ENCODE results near the gene PLPPR1.
"Not testable (repeated sequence)": the region's sequence is repeated elsewhere in the genome, so short reads cannot be mapped to it uniquely, and the experiment has no call there.

Gene PLPPR1

DNA sequence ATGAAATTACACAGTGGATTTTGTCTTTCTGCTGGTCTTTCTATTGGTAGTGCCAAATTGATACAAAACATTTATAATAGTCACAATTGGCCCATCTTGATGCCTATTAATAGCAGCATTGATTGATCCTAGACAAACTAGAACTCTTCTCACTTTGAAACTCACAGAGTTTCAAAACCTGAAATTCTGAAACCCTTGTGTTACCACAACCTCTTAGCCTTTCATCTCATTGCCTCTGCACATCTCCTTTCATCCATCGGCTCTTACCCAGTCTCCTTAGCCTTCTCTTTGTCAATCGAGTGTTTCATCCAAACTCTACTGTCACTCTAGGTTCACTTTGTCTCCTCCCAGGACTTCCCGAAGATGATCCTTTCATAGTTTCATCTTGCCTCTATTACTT, 22.1 kb downstream of the PLPPR1 start:
- no peak for DNase-seq

- DNase-seq = no peak
These were observed 26.1 kb downstream of the PLPPR1 start for GRCh38 chr9:101054657-101055056.

- DNase-seq = no peak
These were observed 27.0 kb downstream of the PLPPR1 start for GRCh38 chr9:101055516-101055915.

GRCh38 chr9:101062686-101063085, 34.2 kb downstream of the PLPPR1 start:
- no peak for DNase-seq

DNA sequence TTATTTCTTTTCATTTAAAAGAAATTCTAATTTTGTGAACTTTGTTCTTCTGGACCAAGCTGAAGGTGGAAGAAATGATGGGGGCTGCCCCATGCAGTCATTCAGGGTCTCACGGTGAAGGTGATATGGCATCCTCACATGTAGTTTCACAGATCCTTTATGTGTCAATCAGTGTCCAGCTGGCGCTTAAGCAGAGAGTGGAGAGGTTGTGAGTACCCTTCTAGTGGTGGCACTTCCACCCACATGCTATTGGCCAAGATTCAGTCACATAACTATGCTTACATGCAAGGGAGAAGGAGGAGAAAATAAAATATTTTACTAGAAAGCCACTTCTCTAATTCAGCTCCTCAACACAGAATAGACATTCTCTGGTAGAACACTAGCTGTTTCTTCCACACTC, 34.7 kb downstream of the PLPPR1 start:
- no peak for DNase-seq

DNA sequence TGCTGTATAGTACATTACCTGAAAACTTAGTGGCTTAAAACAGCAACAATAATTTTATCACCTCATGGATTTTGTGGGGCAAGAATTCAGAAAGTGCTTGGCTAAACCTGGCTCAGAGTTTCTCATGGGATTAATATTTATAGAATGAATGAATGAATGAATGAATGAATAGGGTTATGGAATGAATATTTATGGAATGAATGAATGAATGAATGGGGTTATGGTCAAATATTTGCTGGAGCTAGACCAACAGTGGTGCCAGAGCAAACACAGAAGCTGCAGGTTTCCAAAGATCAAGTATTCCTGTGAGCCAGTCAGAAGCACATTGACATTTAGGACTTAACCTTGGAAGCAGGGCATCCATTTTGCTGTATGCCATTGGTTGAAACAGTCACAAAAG, 35.7 kb downstream of the PLPPR1 start:
- no peak for DNase-seq

GRCh38 chr9:101065930-101066329, 37.4 kb downstream of the PLPPR1 start:
- DNase-seq = no peak

GRCh38 chr9:101068696-101069095, 40.2 kb downstream of the PLPPR1 start:
- DNase-seq = no peak

- DNase-seq = no peak
These were observed 43.7 kb downstream of the PLPPR1 start for GRCh38 chr9:101072259-101072658.

DNA sequence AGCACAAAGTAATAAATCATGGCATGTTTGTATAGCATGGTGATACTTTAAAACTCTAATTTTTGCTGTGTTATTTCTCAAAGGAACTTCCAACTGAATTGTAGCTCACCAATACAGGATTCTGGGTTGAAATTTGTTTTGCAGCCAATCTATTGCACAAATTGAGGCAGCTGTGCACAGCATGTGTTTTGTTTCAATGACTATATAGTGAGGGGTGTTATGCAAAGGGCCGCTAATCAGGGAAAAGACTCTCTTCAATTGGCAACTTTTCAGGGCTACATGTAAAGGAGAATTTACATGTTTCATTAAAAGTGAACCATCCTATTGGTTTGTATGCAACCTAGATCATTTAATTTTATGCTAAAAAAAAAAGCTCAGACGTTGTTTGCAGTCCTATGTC, 44.6 kb downstream of the PLPPR1 start:
- DNase-seq = no peak

GRCh38 chr9:101081641-101082040, 53.1 kb downstream of the PLPPR1 start:
- no peak for DNase-seq

DNA sequence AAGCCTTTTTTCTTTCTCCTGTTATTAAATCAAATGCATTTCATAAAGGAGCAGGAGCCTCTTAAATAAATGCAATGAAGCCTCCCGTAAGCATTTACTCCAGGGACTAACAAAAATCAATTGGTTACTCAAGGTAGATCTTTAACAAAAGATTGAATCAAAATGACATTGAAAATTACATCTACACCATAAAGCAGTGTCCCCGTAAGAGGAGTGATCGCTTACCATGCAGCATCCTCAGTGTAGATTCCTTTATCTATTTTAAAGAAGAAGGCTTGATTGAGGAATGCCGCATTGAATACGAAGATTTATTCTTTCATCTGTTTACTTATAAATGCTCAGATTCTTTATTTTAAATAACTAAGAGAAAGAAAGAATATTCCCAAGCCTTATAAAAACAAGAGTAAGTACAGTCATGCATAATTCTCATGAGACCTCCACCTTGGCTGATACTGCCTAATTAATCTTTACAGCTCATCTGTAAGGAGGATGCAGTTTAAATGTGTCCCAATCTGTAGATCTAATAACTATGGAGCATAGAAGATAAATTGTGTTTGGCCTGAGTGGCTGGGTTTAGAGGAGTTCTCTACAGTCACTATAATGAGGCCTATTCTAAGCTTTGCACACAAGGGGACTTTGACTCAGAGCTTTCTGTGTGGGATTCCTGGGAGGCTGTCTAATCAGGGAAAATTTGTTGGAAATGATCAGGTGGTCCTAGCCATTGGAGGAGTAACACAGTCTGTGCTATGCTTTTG, 55.1 kb downstream of the PLPPR1 start:
- DNase-seq = no peak

- no peak for DNase-seq
These were observed 58.9 kb downstream of the PLPPR1 start for GRCh38 chr9:101087426-101087825.

- no peak for DNase-seq
These were observed 64.4 kb downstream of the PLPPR1 start for GRCh38 chr9:101092922-101093321.

DNA sequence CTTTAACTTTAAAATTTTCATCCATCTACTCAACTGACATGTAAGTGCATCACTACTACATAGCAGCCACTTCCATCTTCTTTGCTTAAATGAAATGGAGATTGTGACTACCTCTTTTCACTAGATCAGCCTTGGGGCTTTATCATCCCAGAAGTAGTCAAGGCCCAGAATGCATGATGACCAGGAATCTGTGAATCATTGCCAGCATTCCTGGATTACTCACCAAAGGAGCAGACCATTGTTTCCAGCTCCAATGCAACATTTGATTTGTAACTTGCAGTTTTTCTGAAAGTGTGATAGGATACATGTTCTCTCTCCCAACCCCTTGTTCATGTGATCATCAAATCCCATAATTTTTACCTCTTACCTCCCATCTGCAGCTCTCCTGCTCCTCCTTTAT, 65.1 kb downstream of the PLPPR1 start:
- DNase-seq = no peak

GRCh38 chr9:101094686-101095085, 66.2 kb downstream of the PLPPR1 start:
- DNase-seq = no peak

DNA sequence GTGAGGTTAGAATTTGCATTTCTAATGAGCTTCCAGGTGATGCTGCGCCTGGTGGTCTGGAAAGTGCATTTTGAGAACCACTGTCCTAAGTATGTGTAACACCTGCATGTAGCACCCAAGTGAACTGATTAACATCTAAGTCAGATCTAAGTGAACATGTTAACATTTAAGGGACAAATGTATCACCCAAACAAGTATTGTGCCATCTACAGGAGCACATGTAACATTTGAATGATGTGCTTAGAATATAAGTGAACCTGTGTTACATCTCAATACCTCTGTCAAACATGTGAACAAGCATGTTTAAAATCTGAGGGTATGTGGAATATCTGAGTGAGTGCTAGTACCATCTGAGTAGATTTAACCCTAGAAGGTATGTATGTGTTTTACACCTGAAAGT, 68.7 kb downstream of the PLPPR1 start:
- no peak for DNase-seq

- no peak for DNase-seq
These were observed 69.9 kb downstream of the PLPPR1 start for GRCh38 chr9:101098392-101098791.

DNA sequence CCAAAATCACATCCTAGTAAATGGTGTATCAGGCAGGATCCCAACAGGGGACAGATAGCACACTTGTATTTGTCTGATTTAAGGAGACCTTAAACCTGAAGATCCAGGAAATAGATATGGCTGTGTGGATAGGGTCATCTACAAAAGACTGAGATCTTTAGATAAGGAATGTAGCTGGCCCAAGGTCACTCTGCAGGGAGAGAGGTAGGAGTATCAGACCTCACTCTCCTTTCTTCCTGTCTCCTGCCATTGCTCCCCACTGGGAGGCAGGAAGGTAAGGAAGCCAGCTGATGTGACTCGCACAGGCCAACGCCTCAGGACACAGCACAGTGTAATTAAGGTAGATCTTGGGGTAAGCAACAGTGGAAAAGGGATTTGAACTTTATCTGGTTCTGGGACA, 85.8 kb downstream of the PLPPR1 start:
- no peak for DNase-seq

DNA sequence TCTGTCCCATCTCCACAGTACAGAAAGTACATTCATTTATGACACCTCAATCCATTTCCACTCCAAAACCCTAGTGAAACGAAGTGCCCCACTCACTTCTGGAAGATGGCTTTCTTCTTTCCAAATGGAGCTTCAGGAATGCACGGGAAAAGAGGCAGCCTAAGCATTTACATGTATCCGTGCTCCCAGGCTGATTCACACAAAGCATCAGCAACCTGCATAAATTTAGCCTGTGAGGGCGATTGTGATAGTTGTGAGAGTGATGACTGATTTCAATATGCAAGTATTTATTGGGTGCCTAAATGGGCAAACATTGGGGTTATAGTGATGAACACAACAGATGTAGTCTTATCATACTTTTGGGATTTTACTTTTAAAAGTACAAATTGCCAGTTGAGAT, 86.6 kb downstream of the PLPPR1 start:
- DNase-seq = no peak

DNA sequence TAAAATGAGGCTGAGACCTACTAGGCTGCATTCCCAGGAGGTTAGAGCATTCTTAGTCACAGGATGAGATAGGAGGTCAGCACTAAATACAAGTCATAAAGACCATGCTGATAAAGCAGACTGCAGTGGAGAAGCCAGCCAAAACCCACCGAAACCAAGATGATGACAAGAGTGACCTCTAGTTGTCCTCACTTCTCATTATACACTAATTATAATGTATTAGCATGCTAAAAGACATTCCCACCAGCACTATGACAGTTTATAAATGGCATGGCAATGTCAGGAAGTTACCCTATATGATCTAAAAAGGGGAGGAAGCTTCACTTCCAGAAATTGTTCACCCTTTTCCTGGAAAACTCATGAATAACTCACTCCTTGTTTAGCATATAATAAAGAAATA, 88.6 kb downstream of the PLPPR1 start:
- no peak for DNase-seq

DNA sequence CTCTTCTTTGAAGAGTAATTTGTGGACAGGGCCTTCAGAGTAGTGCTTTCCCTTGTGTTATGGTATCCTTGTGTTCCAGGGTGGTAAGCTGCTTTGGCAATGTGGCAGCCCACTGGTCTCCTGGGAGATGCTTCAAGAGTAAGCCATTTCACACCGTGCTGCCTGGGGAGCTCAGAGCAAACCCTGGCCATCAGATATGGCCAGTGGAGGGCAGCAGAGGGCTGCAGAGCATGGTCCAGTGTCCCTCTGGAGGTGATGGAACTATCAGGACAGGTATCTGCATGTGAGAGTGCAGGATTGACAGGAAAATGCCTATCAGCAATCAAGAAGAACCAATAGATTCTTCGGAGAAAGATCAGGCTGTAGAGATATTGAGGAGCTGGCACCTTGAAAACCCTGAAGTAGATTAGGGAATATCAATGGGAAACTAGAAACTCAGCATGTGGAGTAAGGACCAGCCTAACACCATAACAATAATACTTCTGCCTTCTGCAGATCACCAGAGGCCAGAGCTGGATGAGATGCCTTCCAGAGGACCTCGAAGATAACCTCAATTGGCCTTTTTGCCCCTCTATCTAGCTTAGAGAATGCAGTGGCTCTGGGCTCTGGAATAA, 90.8 kb downstream of the PLPPR1 start:
- no peak for DNase-seq

DNA sequence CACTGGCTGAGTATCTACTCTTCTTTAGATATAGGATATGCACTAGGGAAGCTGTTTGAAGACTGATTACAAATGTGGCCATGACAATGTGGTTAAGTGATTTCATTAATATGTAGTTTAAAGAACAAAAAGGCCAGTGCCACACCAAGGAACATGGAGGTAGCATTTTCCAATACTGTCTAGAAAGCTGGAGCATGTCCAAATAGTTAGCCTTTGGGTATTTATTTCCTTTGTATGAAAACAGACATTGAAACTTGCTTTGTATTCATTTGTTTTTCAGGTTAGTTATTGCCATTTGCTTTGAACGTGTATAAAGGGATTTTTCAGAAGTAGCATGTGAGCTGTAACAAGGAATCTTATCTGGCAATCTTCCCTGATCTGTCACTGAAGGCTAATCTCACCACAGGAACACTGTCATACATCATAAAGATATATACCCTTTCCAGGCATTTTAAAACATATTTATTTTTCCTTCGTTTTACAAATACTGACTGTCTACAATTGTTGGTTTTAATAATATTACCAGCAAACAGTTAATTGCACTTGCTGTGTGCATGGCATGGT, 93.4 kb downstream of the PLPPR1 start:
- DNase-seq = no peak

DNA sequence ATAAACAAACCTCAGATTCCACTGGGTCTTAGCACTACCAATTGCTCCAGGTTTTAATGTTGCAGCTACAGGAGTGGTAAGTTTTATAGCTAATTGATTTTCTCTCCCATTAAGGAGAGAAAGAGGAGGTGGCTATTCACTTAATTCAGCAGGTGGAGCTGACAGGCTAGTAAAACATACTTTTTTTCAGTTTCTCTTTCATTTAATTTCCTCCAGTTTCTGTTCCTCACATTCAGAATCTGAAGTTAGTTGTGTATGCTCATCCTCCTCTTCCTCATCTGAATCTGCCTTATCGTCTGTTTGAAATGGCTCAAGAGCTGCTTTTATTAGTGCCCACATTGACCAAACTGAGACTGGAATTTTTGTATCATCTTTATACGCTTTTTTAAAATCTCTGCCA, 98.0 kb downstream of the PLPPR1 start:
- no peak for DNase-seq

DNA sequence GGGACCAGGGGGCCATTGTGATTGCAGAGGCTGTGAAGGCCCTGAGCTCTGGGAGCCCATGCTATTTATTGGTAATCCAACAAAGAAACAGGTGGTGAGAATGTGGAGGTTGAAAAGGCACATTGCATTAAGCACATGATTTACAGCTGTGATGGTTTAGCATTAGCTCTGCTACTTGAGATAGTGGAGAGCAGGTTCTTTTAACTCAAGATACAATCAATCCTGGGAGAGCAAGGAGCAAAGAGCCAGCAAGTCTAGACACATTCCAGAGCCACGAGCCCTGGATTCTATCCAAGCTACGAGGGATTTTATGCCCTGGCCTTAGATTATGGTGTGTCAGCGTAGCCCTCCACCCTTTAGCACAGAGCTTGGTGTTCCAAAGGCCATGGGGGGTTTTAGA, 98.8 kb downstream of the PLPPR1 start:
- DNase-seq = not testable (repeated sequence)

Measured in CD4-positive, alpha-beta T cell treated with Interferon alpha-2 for 1 hour (primary cell).